ENCODE results near the gene SASS6.

The SASS6 gene

GRCh38 chr1:100122177-100122576, 10.6 kb downstream of the SASS6 start:
- Histone ChIP-seq H3K9ac (ENCODE audit: low read depth in 1 of 2, low read length in 2 of 2) (no peak overlapping the region), H3K9me3 (ENCODE audit: control insufficient read depth in 1 of 2, low read length in 2 of 2) (no peaks in the 10 kb centered on the region), H3K4me3 (ENCODE audit: low read depth in 1 of 2, low read length in 2 of 2) (no peak overlapping the region), H3K4me1 (ENCODE audit: control insufficient read depth in 1 of 2, insufficient read depth in 2 of 2, low read length in 2 of 2) (no peaks in the 10 kb centered on the region), H3K36me3 (ENCODE audit: control insufficient read depth in 1 of 2, insufficient read depth in 2 of 2, low read length in 2 of 2) (peaks cover 4 to 15% of the 10 kb centered on the region in 2 donors), H3K27me3 (ENCODE audit: control insufficient read depth in 1 of 2, insufficient read depth in 2 of 2, low read length in 2 of 2) (no peaks in the 10 kb centered on the region), H3K27ac (ENCODE audit: low read depth, low read length) (no peak overlapping the region)

GRCh38 chr1:100115524-100115923, 17.2 kb downstream of the SASS6 start:
- Histone ChIP-seq H3K36me3 (ENCODE audit: control insufficient read depth in 1 of 2, insufficient read depth in 2 of 2, low read length in 2 of 2) (peaks cover 4 to 8% of the 10 kb centered on the region in 2 donors), H3K9ac (ENCODE audit: low read depth in 1 of 2, low read length in 2 of 2) (no peak overlapping the region), H3K27ac (ENCODE audit: low read depth, low read length) (no peak overlapping the region)

DNA sequence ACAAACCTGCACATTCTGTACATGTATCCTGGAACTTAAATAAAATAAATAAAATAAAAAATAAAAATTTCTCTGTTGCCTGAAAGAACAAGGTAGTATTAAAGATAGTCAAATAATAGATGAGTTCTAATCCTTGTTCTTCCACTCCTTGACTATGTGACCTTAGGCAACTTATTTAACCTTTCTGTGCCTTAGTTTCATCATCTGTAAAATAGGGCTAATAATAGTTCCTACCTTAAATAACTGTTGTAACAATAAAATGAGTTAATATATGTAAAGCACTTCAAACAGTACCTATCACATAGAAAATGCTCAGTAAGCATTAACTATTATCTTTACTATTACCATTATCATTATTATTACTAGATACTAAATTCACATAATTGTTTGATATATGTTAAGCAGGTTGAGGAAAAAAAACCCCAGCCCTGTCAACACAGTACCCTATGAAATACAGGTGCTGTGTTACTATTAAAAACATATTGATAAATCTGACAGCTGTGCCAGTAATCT, 23.1 kb downstream of the SASS6 start:
- H3K9me3 ChIP-seq (ENCODE audit: control insufficient read depth in 1 of 2, low read length in 2 of 2) = no peaks in the 10 kb centered on the region
- no peaks in the 10 kb centered on the region for H3K4me1 ChIP-seq (ENCODE audit: control insufficient read depth in 1 of 2, insufficient read depth in 2 of 2, low read length in 2 of 2)
- H3K27me3 ChIP-seq (ENCODE audit: control insufficient read depth in 1 of 2, insufficient read depth in 2 of 2, low read length in 2 of 2) = no peaks in the 10 kb centered on the region
- no peak overlapping the region for H3K27ac ChIP-seq (ENCODE audit: low read depth, low read length)
- H3K36me3 ChIP-seq (ENCODE audit: control insufficient read depth in 1 of 2, insufficient read depth in 2 of 2, low read length in 2 of 2) = peaks cover 2 to 3% of the 10 kb centered on the region in 2 donors
- no peak overlapping the region for H3K9ac ChIP-seq (ENCODE audit: low read depth in 1 of 2, low read length in 2 of 2)
- H3K4me3 ChIP-seq (ENCODE audit: low read depth in 1 of 2, low read length in 2 of 2) = no peak overlapping the region

More at GRCh38 chr1:100115524-100115923, 17.2 kb downstream of the SASS6 start:
- Histone ChIP-seq H3K27me3 (ENCODE audit: control insufficient read depth in 1 of 2, insufficient read depth in 2 of 2, low read length in 2 of 2) (no peaks in the 10 kb centered on the region), H3K9me3 (ENCODE audit: control insufficient read depth in 1 of 2, low read length in 2 of 2) (no peaks in the 10 kb centered on the region), H3K4me1 (ENCODE audit: control insufficient read depth in 1 of 2, insufficient read depth in 2 of 2, low read length in 2 of 2) (no peaks in the 10 kb centered on the region), H3K4me3 (ENCODE audit: low read depth in 1 of 2, low read length in 2 of 2) (no peak overlapping the region)

GRCh38 chr1:100107696-100108095, 25.0 kb downstream of the SASS6 start:
- Histone ChIP-seq H3K27me3 (ENCODE audit: control insufficient read depth in 1 of 2, insufficient read depth in 2 of 2, low read length in 2 of 2) (no peaks in the 10 kb centered on the region), H3K9me3 (ENCODE audit: control insufficient read depth in 1 of 2, low read length in 2 of 2) (no peaks in the 10 kb centered on the region), H3K36me3 (ENCODE audit: control insufficient read depth in 1 of 2, insufficient read depth in 2 of 2, low read length in 2 of 2) (peaks cover 2 to 12% of the 10 kb centered on the region in 2 donors), H3K27ac (ENCODE audit: low read depth, low read length) (no peak overlapping the region), H3K4me3 (ENCODE audit: low read depth in 1 of 2, low read length in 2 of 2) (no peak overlapping the region), H3K9ac (ENCODE audit: low read depth in 1 of 2, low read length in 2 of 2) (no peak overlapping the region), H3K4me1 (ENCODE audit: control insufficient read depth in 1 of 2, insufficient read depth in 2 of 2, low read length in 2 of 2) (no peaks in the 10 kb centered on the region)

GRCh38 chr1:100101564-100101963, 31.2 kb downstream of the SASS6 start:
- Histone ChIP-seq H3K9me3 (ENCODE audit: control insufficient read depth in 1 of 2, low read length in 2 of 2) (no peaks in the 10 kb centered on the region), H3K27me3 (ENCODE audit: control insufficient read depth in 1 of 2, insufficient read depth in 2 of 2, low read length in 2 of 2) (no peaks in the 10 kb centered on the region), H3K9ac (ENCODE audit: low read depth in 1 of 2, low read length in 2 of 2) (no peak overlapping the region), H3K4me1 (ENCODE audit: control insufficient read depth in 1 of 2, insufficient read depth in 2 of 2, low read length in 2 of 2) (no peaks in the 10 kb centered on the region), H3K4me3 (ENCODE audit: low read depth in 1 of 2, low read length in 2 of 2) (no peak overlapping the region), H3K27ac (ENCODE audit: low read depth, low read length) (no peak overlapping the region), H3K36me3 (ENCODE audit: control insufficient read depth in 1 of 2, insufficient read depth in 2 of 2, low read length in 2 of 2) (peaks cover 2 to 19% of the 10 kb centered on the region in 2 donors)

GRCh38 chr1:100100202-100100601, 32.5 kb downstream of the SASS6 start:
- no peaks in the 10 kb centered on the region for H3K9me3 ChIP-seq (ENCODE audit: control insufficient read depth in 1 of 2, low read length in 2 of 2)
- H3K9ac ChIP-seq (ENCODE audit: low read depth in 1 of 2, low read length in 2 of 2) = no peak overlapping the region
- H3K4me3 ChIP-seq (ENCODE audit: low read depth in 1 of 2, low read length in 2 of 2) = no peak overlapping the region
- H3K27me3 ChIP-seq (ENCODE audit: control insufficient read depth in 1 of 2, insufficient read depth in 2 of 2, low read length in 2 of 2) = no peaks in the 10 kb centered on the region
- H3K27ac ChIP-seq (ENCODE audit: low read depth, low read length) = no peak overlapping the region
- no peaks in the 10 kb centered on the region for H3K4me1 ChIP-seq (ENCODE audit: control insufficient read depth in 1 of 2, insufficient read depth in 2 of 2, low read length in 2 of 2)
- H3K36me3 ChIP-seq (ENCODE audit: control insufficient read depth in 1 of 2, insufficient read depth in 2 of 2, low read length in 2 of 2) = peaks cover 0 to 16% of the 10 kb centered on the region in 2 donors

- H3K4me1 ChIP-seq (ENCODE audit: control insufficient read depth in 1 of 2, insufficient read depth in 2 of 2, low read length in 2 of 2) = no peaks in the 10 kb centered on the region
- no peaks in the 10 kb centered on the region for H3K27me3 ChIP-seq (ENCODE audit: control insufficient read depth in 1 of 2, insufficient read depth in 2 of 2, low read length in 2 of 2)
- no peak overlapping the region for H3K9ac ChIP-seq (ENCODE audit: low read depth in 1 of 2, low read length in 2 of 2)
- H3K36me3 ChIP-seq (ENCODE audit: control insufficient read depth in 1 of 2, insufficient read depth in 2 of 2, low read length in 2 of 2) = peaks cover 0 to 15% of the 10 kb centered on the region in 2 donors
- no peak overlapping the region for H3K4me3 ChIP-seq (ENCODE audit: low read depth in 1 of 2, low read length in 2 of 2)
- H3K9me3 ChIP-seq (ENCODE audit: control insufficient read depth in 1 of 2, low read length in 2 of 2) = no peaks in the 10 kb centered on the region
- H3K27ac ChIP-seq (ENCODE audit: low read depth, low read length) = no peak overlapping the region
Measured at GRCh38 chr1:100090471-100090870, 42.3 kb downstream of the SASS6 start.

DNA sequence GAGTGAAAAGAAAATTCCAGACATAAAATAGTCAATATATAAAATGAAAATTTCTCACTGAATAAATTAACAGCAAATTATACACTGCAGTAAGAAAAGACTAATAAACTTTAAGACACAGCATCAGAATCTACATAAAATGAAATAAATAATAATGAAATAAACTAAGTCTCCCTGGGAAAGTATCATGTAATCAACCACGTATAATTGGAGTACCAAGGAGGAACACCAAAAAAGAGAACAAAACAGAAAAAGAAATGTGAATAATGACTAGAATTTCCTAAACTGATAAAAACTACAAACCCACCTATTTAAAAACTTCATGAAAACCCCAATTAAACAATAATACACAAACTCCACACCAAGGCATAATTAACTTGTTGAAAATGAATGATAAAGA, 43.6 kb downstream of the SASS6 start:
- no peaks in the 10 kb centered on the region for H3K27me3 ChIP-seq (ENCODE audit: control insufficient read depth in 1 of 2, insufficient read depth in 2 of 2, low read length in 2 of 2)
- H3K36me3 ChIP-seq (ENCODE audit: control insufficient read depth in 1 of 2, insufficient read depth in 2 of 2, low read length in 2 of 2) = peaks cover 0 to 19% of the 10 kb centered on the region in 2 donors
- no peaks in the 10 kb centered on the region for H3K9me3 ChIP-seq (ENCODE audit: control insufficient read depth in 1 of 2, low read length in 2 of 2)
- H3K27ac ChIP-seq (ENCODE audit: low read depth, low read length) = no peak overlapping the region
- H3K9ac ChIP-seq (ENCODE audit: low read depth in 1 of 2, low read length in 2 of 2) = no peak overlapping the region
- H3K4me1 ChIP-seq (ENCODE audit: control insufficient read depth in 1 of 2, insufficient read depth in 2 of 2, low read length in 2 of 2) = no peaks in the 10 kb centered on the region
- H3K4me3 ChIP-seq (ENCODE audit: low read depth in 1 of 2, low read length in 2 of 2) = no peak overlapping the region

GRCh38 chr1:100087396-100087795, 45.3 kb downstream of the SASS6 start:
- H3K9ac ChIP-seq (ENCODE audit: low read depth in 1 of 2, low read length in 2 of 2) = no peak overlapping the region
- no peak overlapping the region for H3K27ac ChIP-seq (ENCODE audit: low read depth, low read length)
- H3K36me3 ChIP-seq (ENCODE audit: control insufficient read depth in 1 of 2, insufficient read depth in 2 of 2, low read length in 2 of 2) = peaks cover 0 to 27% of the 10 kb centered on the region in 2 donors

GRCh38 chr1:100080331-100080730, 52.4 kb downstream of the SASS6 start:
- no peaks in the 10 kb centered on the region for H3K9me3 ChIP-seq (ENCODE audit: control insufficient read depth in 1 of 2, low read length in 2 of 2)
- no peak overlapping the region for H3K4me3 ChIP-seq (ENCODE audit: low read depth in 1 of 2, low read length in 2 of 2)
- peaks cover 21 to 58% of the 10 kb centered on the region in 2 donors for H3K36me3 ChIP-seq (ENCODE audit: control insufficient read depth in 1 of 2, insufficient read depth in 2 of 2, low read length in 2 of 2)
- H3K9ac ChIP-seq (ENCODE audit: low read depth in 1 of 2, low read length in 2 of 2) = no peak overlapping the region
- no peaks in the 10 kb centered on the region for H3K27me3 ChIP-seq (ENCODE audit: control insufficient read depth in 1 of 2, insufficient read depth in 2 of 2, low read length in 2 of 2)
- no peak overlapping the region for H3K27ac ChIP-seq (ENCODE audit: low read depth, low read length)
- H3K4me1 ChIP-seq (ENCODE audit: control insufficient read depth in 1 of 2, insufficient read depth in 2 of 2, low read length in 2 of 2) = no peaks in the 10 kb centered on the region

More at GRCh38 chr1:100087396-100087795, 45.3 kb downstream of the SASS6 start:
- H3K9me3 ChIP-seq (ENCODE audit: control insufficient read depth in 1 of 2, low read length in 2 of 2) = no peaks in the 10 kb centered on the region
- H3K4me1 ChIP-seq (ENCODE audit: control insufficient read depth in 1 of 2, insufficient read depth in 2 of 2, low read length in 2 of 2) = no peaks in the 10 kb centered on the region
- H3K27me3 ChIP-seq (ENCODE audit: control insufficient read depth in 1 of 2, insufficient read depth in 2 of 2, low read length in 2 of 2) = no peaks in the 10 kb centered on the region
- no peak overlapping the region for H3K4me3 ChIP-seq (ENCODE audit: low read depth in 1 of 2, low read length in 2 of 2)

- Histone ChIP-seq H3K4me3 (ENCODE audit: low read depth in 1 of 2, low read length in 2 of 2) (no peak overlapping the region), H3K36me3 (ENCODE audit: control insufficient read depth in 1 of 2, insufficient read depth in 2 of 2, low read length in 2 of 2) (peaks cover 36 to 69% of the 10 kb centered on the region in 2 donors), H3K4me1 (ENCODE audit: control insufficient read depth in 1 of 2, insufficient read depth in 2 of 2, low read length in 2 of 2) (no peaks in the 10 kb centered on the region), H3K9me3 (ENCODE audit: control insufficient read depth in 1 of 2, low read length in 2 of 2) (no peaks in the 10 kb centered on the region), H3K9ac (ENCODE audit: low read depth in 1 of 2, low read length in 2 of 2) (no peak overlapping the region), H3K27me3 (ENCODE audit: control insufficient read depth in 1 of 2, insufficient read depth in 2 of 2, low read length in 2 of 2) (no peaks in the 10 kb centered on the region), H3K27ac (ENCODE audit: low read depth, low read length) (no peak overlapping the region)
Measured at GRCh38 chr1:100077531-100077930, 55.2 kb downstream of the SASS6 start.
